ENCODE results near the gene NEDD4L. TPM values are rescaled to one million over a fixed set of nuclear protein-coding genes. Genes with fewer than 3 reads are reported as not detected.

Gene NEDD4L
- total RNA-seq, 2 experiments from 2014 or later = 11.2 to 13.7 TPM

- no peak overlapping the region for H3K4me3 ChIP-seq (ENCODE audit: low read length)
- Mint-ChIP-seq H3K4me1 (ENCODE audit: low read depth) (no peaks in the 10 kb centered on the region), H3K27ac (no peak overlapping the region), H3K4me3 (no peak overlapping the region), H3K9me3 (no peaks in the 10 kb centered on the region), H3K36me3 (ENCODE audit: low read depth) (no peaks in the 10 kb centered on the region), H3K27me3 (no peaks in the 10 kb centered on the region)
- H3K4me1 ChIP-seq (ENCODE audit: insufficient read depth, low read length) = no peaks in the 10 kb centered on the region
- no peaks in the 10 kb centered on the region for H3K9me3 ChIP-seq (ENCODE audit: control insufficient read depth in 1 of 2, insufficient read depth in 1 of 2, low read length in 2 of 2)
- ChIA-PET CTCF (interaction anchor here (1.2 to 1.5 kb wide), 2 partner anchors 8 to 9 kb away, joined by 3 to 7 read pairs; partner anchors contain the start of gene NEDD4L), POLR2A (no interaction called here)
- no peak for DNase-seq
- no peak for TF ChIP-seq CTCF (IDR thresholded peaks at IDR 0.05)
- H3K36me3 ChIP-seq (ENCODE audit: insufficient read depth, low read length) = no peaks in the 10 kb centered on the region
- ATAC-seq (ENCODE audit: poor library complexity) = no peak
- no peaks in the 10 kb centered on the region for H3K27me3 ChIP-seq (ENCODE audit: control insufficient read depth in 1 of 2, insufficient read depth in 2 of 2, low read length in 2 of 2)
- H3K27ac ChIP-seq (ENCODE audit: low read depth in 1 of 2, low read length in 2 of 2) = no peak overlapping the region
- intact Hi-C loops (cut with DNase I, micrococcal nuclease) = no loop called here
Measured at GRCh38 chr18:58052960-58053359, 8.9 kb downstream of the NEDD4L start.

GRCh38 chr18:58054041-58054781 is 10.2 kb downstream of the NEDD4L start:
- POLR2A ChIA-PET = no interaction called here
- intact Hi-C loops (cut with DNase I, micrococcal nuclease) = no loop called here
- Mint-ChIP-seq H3K4me1 (ENCODE audit: low read depth) (no peaks in the 10 kb centered on the region), H3K9me3 (no peaks in the 10 kb centered on the region), H3K4me3 (no peak overlapping the region), H3K36me3 (ENCODE audit: low read depth) (no peaks in the 10 kb centered on the region), H3K27ac (no peak overlapping the region), H3K27me3 (no peaks in the 10 kb centered on the region)
- no peak overlapping the region for H3K27ac ChIP-seq (ENCODE audit: low read depth in 1 of 2, low read length in 2 of 2)
- H3K9me3 ChIP-seq (ENCODE audit: control insufficient read depth in 1 of 2, insufficient read depth in 1 of 2, low read length in 2 of 2) = no peaks in the 10 kb centered on the region
- CTCF ChIA-PET = no interaction called here
- H3K27me3 ChIP-seq (ENCODE audit: control insufficient read depth in 1 of 2, insufficient read depth in 2 of 2, low read length in 2 of 2) = no peaks in the 10 kb centered on the region
- no peak for ATAC-seq (ENCODE audit: poor library complexity)
- H3K36me3 ChIP-seq (ENCODE audit: insufficient read depth, low read length) = no peaks in the 10 kb centered on the region
- H3K4me3 ChIP-seq (ENCODE audit: low read length) = no peak overlapping the region
- TF ChIP-seq CTCF (IDR thresholded peaks at IDR 0.05) = no peak
- no peaks in the 10 kb centered on the region for H3K4me1 ChIP-seq (ENCODE audit: insufficient read depth, low read length)
- DNase-seq = no peak

GRCh38 chr18:58055890-58056558 is 12.0 kb downstream of the NEDD4L start:
- Histone ChIP-seq H3K27me3 (ENCODE audit: control insufficient read depth in 1 of 2, insufficient read depth in 2 of 2, low read length in 2 of 2) (no peaks in the 10 kb centered on the region), H3K4me3 (ENCODE audit: low read length) (no peak overlapping the region), H3K4me1 (ENCODE audit: insufficient read depth, low read length) (no peaks in the 10 kb centered on the region), H3K9me3 (ENCODE audit: control insufficient read depth in 1 of 2, insufficient read depth in 1 of 2, low read length in 2 of 2) (no peaks in the 10 kb centered on the region), H3K36me3 (ENCODE audit: insufficient read depth, low read length) (no peaks in the 10 kb centered on the region), H3K27ac (ENCODE audit: low read depth in 1 of 2, low read length in 2 of 2) (no peak overlapping the region)
- ChIA-PET POLR2A (no interaction called here), CTCF (interaction anchor here (0.6 to 1.5 kb wide), 2 partner anchors 13 to 14 kb away, joined by 3 to 5 read pairs; no protein-coding TSS in a partner anchor)
- ATAC-seq (ENCODE audit: poor library complexity) (no peak), DNase-seq (no peak)
- TF ChIP-seq CTCF (IDR thresholded peaks at IDR 0.05) = no peak
- Mint-ChIP-seq H3K27me3 (no peaks in the 10 kb centered on the region), H3K9me3 (no peaks in the 10 kb centered on the region), H3K27ac (no peak overlapping the region), H3K4me3 (no peak overlapping the region), H3K4me1 (ENCODE audit: low read depth) (no peaks in the 10 kb centered on the region), H3K36me3 (ENCODE audit: low read depth) (no peaks in the 10 kb centered on the region)
- intact Hi-C loops (cut with DNase I, micrococcal nuclease) = no loop called here

Data from CD4-positive, alpha-beta T cell (primary cell).